Heart right ventricle (tissue), 16 donors: ENCODE data around the gene IFITM2. TPM values are rescaled to one million over a fixed set of nuclear protein-coding genes. Genes with fewer than 3 reads are reported as not detected.
"Not testable (repeated sequence)": the region's sequence is repeated elsewhere in the genome, so short reads cannot be mapped to it uniquely, and the experiment has no call there.

ENCODE experiments used
- ATAC-seq, 8 donors: fragments of 200-7000 bp; cut with Tn5 transposase; one replicate each; pipeline ENCODE4 v1.9.1; 2020; ENCODE audit warnings: mild to moderate bottlenecking in 8 of 8, moderate library complexity in 8 of 8, moderate number of reproducible peaks in 1 of 8
- DNase-seq, 2 donors: peaks; one replicate each; pipeline ENCODE4 v3.0.0-alpha.2; 2020
- H3K27ac ChIP-seq, 10 donors: fragments of 200-600 bp; sonication (generic) in 2 of 10; one replicate each; pipeline versions ENCODE4 v1.5.0 to v1.8.0; 2020 to 2022; ENCODE audit warnings: mild to moderate bottlenecking in 3 of 10
- H3K27me3 ChIP-seq, 7 donors: fragments of 200-600 bp; one replicate each; pipeline ENCODE4 v1.8.0; 2021 to 2022; ENCODE audit warnings: mild to moderate bottlenecking in 2 of 7
- H3K36me3 ChIP-seq, 9 donors: fragments of 200-600 bp; sonication (generic) in 1 of 9; one replicate each; pipeline versions ENCODE4 v1.5.0 to v1.8.0; 2020 to 2022; ENCODE audit warnings: mild to moderate bottlenecking in 2 of 9
- H3K4me1 ChIP-seq, 9 donors: fragments of 200-600 bp; sonication (generic) in 1 of 9; one replicate each; pipeline versions ENCODE4 v1.5.0 to v1.8.0; 2020 to 2022; ENCODE audit warnings: mild to moderate bottlenecking in 4 of 9
- H3K4me3 ChIP-seq, 10 donors: fragments of 200-600 bp; sonication (generic) in 2 of 10; one replicate each; pipeline versions ENCODE4 v1.5.0 to v1.8.0; 2020 to 2022; ENCODE audit warnings: mild to moderate bottlenecking in 7 of 10, moderate library complexity in 2 of 10
- H3K9me3 ChIP-seq, 11 donors: fragments of 200-600 bp in 10 of 11; sonication (generic) in 2 of 11; one replicate each; pipeline versions ENCODE4 v1.5.0 to v1.8.0; 2013 to 2022; ENCODE audit warnings: mild to moderate bottlenecking in 2 of 11, control low read depth in 1 of 11, moderate library complexity in 1 of 11
- CTCF ChIP-seq, 9 donors: fragments of 200-600 bp; sonication (generic) in 2 of 9; IDR thresholded peaks; one replicate each; pipeline versions ENCODE4 v1.5.0 to v1.8.0; 2021 to 2022; ENCODE audit warnings: antibody characterized with exemption in 9 of 9, mild to moderate bottlenecking in 5 of 9, moderate library complexity in 1 of 9
- WGBS, 2 donors: extraction: QIAGEN DNeasy Blood & Tissue Kit; methylation state at CpG; one replicate each; pipeline ENCODE4 v1.1.7; 2013; ENCODE audit warnings: inconsistent platforms in 1 of 2; 5-methylcytosine and 5-hydroxymethylcytosine counted together
- intact Hi-C, 10 donors: fragments of 100-400 bp; cut with DNase I; formaldehyde crosslinking; loops; one replicate each; pipeline versions ENCODE4 v1.11.1 to v1.14.2; 2022
- polyA plus RNA-seq, 2 donors: library from polyadenylated mRNA; stranded (reverse); fragments of 200-250 nt; gene quantifications; one replicate each; pipeline ENCODE4 v1.2.3, GENCODE V29; 2013
- total RNA-seq, 10 donors: library from RNA; stranded (reverse); fragmentation: NEBNext Ultra II Directional in 3 of 10; extraction: Animal tissue kit (Norgen Biotek cat#: 25700) in 3 of 10; gene quantifications; one replicate each; pipeline versions ENCODE4 v1.2.1 to v1.2.4, GENCODE V29; 2021 to 2023
- donor health status: Arrhythmogenic right ventricular cardiomyopathy.
- donor health status: ischemic (EF 13 %, LVEDD 7.1; RV severe dilation, severe dysfunction).
- donor health status: healthy with polysubstance abuse.
- donor health status: DM: no; HTN: yes; CAD: no.
- donor health status: DM: no; HTN: no; CAD: no.
- donor health status: ischemic (EF 25% LVEDD 6.9; RV normal size, moderate dysfunction).
- donor health status: ischemic (EF 25% LVEDD 5.7; RV mildly dilated, moderate dysfunction).
- donor health status: healthy.
- donor health status: DM: yes; HTN: yes; CAD: no.
- donor health status: Ischemic cardiomyopathy.
- donor health status: ischemic (EF 35%, LVEDD 5.7; RV mildly dilated, moderate dysfunction).
- donor health status: nonischemic (EF 11% LVEDD 7.7; RV severe dilation, severe dysfunction).
- donor health status: DM: yes; HTN: yes; CAD: no.
- donor health status: PGD.
- donor health status: ischemic (EF 29% LVEDD 5.4; RV normal size, mild dysfunction).
- donor health status: nonischemic (EF 23%, LVEDD 6.1; RV moderate dilation, normal function).

Gene IFITM2
- total and polyA plus RNA-seq, 12 donors: 57.2 to 843 (median 163) TPM

GRCh38 chr11:312092-312816 is 4.6 kb downstream of the IFITM2 start:
- intact Hi-C loops: loop anchor here in 3 of 10 donors (2.0 to 10.0 kb wide), 2 partner anchors 43 to 57 kb away; no protein-coding TSS in a partner anchor
- no peaks in the 10 kb centered on the region for H3K9me3 ChIP-seq
- peaks cover 8 to 60% (median 37%) of the 10 kb centered on the region in 9 donors for H3K4me1 ChIP-seq
- DNase-seq (peak in 1 of 2 donors; percentile 17), ATAC-seq (no peak)
- H3K36me3 ChIP-seq: peaks cover 0 to 29% (median 0%) of the 10 kb centered on the region in 9 donors
- TF ChIP-seq CTCF (IDR thresholded peaks at IDR 0.05): no peak
- peak overlapping the region; percentile 10 to 85 (median 46) for H3K4me3 ChIP-seq
- H3K27me3 ChIP-seq: peaks cover 0 to 25% (median 11%) of the 10 kb centered on the region in 7 donors
- peak overlapping the region; percentile 86 to 99 (median 94) for H3K27ac ChIP-seq
- WGBS, 2 donors: 49 to 50% methylated on average over 14 of the region's 14 CpGs

- ATAC-seq (peak in 1 of 8 donors; percentile 0), DNase-seq (peak in 1 of 2 donors; percentile 17)
- no peak for TF ChIP-seq CTCF (IDR thresholded peaks at IDR 0.05)
- 48 to 61% methylated on average over 8 of the region's 8 CpGs for WGBS, 2 donors
- Histone ChIP-seq H3K9me3 (no peaks in the 10 kb centered on the region), H3K27ac (peak overlapping the region; percentile 76 to 99 (median 94)), H3K36me3 (peaks cover 0 to 29% (median 0%) of the 10 kb centered on the region in 9 donors), H3K4me3 (peak overlapping the region; percentile 20 to 85 (median 75)), H3K27me3 (peaks cover 0 to 25% (median 11%) of the 10 kb centered on the region in 7 donors), H3K4me1 (peaks cover 6 to 60% (median 40%) of the 10 kb centered on the region in 9 donors)
- intact Hi-C loops: loop anchor here in 3 of 10 donors (2.0 to 10.0 kb wide), 2 partner anchors 41 to 59 kb away; no protein-coding TSS in a partner anchor
Measured at GRCh38 chr11:313304-313786, 5.7 kb downstream of the IFITM2 start.

GRCh38 chr11:313787-314553 is 6.4 kb downstream of the IFITM2 start, which contains the start of gene IFITM1:
Gene IFITM1, plus strand, starts transcription at chr11:314040. Its CDS starts 131 bp downstream, at chr11:314171.
- peak; percentile 5 to 51 (median 29) for ATAC-seq
- intact Hi-C loops: loop anchor here in 4 of 10 donors (2.0 to 10.0 kb wide), 3 partner anchors 39 to 59 kb away; no protein-coding TSS in a partner anchor

GRCh38 chr11:314554-314875 is 6.9 kb downstream of the IFITM2 start:
- not testable (repeated sequence) for DNase-seq, ATAC-seq, H3K9me3 ChIP-seq
- peak overlapping the region; percentile 83 to 99 (median 94) for H3K27ac ChIP-seq
- H3K27me3 ChIP-seq: peaks cover 0 to 25% (median 12%) of the 10 kb centered on the region in 7 donors
- 28 to 43% methylated on average over 6 of the region's 6 CpGs for WGBS, 2 donors
- intact Hi-C loops: loop anchor here in 2 of 10 donors (2.0 to 10.0 kb wide), 3 partner anchors 38 to 60 kb away; no protein-coding TSS in a partner anchor
- H3K36me3 ChIP-seq: peaks cover 0 to 25% (median 0%) of the 10 kb centered on the region in 9 donors
- peaks cover 6 to 58% (median 40%) of the 10 kb centered on the region in 9 donors for H3K4me1 ChIP-seq
- H3K4me3 ChIP-seq: peak overlapping the region; percentile 55 to 85 (median 75)

More at GRCh38 chr11:313787-314553, 6.4 kb downstream of the IFITM2 start, which contains the start of gene IFITM1:
- H3K4me1 ChIP-seq: peaks cover 6 to 60% (median 40%) of the 10 kb centered on the region in 9 donors
- peak; percentile 22 to 65 for DNase-seq
- peak within 1 kb of the TSS; percentile 83 to 99 (median 94) for H3K27ac ChIP-seq
- no peak for TF ChIP-seq CTCF (IDR thresholded peaks at IDR 0.05)
- H3K36me3 ChIP-seq: peaks cover 0 to 29% (median 0%) of the 10 kb centered on the region in 9 donors
- peaks cover 0 to 25% (median 12%) of the 10 kb centered on the region in 7 donors for H3K27me3 ChIP-seq
- H3K4me3 ChIP-seq: peak within 1 kb of the TSS; percentile 55 to 85 (median 75)
- H3K9me3 ChIP-seq: no peaks in the 10 kb centered on the region
- WGBS, 2 donors: 22 to 28% methylated on average over 18 of the region's 18 CpGs
